ENCODE results near the gene RAI1. TPM values are rescaled to one million over a fixed set of nuclear protein-coding genes. Genes with fewer than 3 reads are reported as not detected.

The RAI1 gene
- total RNA-seq, 1 donor from 2014 or later, result 40.1 TPM

DNA sequence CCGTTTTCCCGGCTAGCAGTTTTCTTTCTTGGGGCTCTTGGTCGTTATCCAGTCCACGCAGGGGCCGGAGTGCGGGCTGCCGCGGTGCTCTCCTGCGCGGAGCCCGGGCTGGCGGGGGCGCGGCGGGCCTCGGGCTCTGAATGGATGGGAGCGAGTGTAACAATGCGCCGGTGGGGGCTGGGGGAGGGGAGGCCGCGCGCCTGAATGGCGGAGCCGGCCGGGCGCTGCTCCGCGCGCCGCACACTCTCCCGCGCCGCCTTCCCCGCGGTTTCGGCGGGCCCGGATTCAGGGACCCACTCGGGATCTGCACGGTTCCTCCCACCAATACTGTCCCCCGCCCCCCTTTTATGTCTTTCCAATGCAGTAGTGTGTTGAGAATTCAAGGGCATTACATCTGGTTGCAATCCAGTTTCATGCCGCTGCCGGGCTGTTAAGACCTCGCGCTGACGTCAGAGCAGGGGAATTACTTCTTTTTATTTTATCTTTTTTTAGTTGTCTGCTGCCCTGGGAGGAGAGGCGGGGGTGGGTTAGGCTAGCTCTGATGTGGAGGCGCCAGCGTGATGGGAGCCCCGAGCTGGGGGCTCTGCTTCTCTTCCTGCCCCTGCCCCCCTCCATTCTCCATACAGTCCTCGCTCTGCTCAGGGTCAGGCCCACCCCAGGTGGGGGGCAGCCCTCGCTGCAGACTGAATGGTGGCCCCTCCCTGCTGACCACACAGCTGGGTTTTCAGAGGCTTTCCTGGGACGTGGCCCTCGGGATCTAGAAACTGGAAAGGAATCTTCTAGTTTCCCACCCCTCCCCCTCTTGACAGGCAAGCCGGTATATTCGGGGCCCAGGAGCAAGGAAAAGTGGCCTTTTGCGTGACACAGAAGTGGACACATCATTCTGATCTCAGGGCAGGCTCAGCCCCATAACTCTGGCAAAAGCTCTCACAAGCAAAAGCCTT is 1.8 kb downstream of the RAI1 start:
- H3K36me3 Mint-ChIP-seq (ENCODE audit: unreplicated experiment), result no peaks in the 10 kb centered on the region
- no peak for DNase-seq (ENCODE audit: extremely low spot score, unreplicated experiment)

DNA sequence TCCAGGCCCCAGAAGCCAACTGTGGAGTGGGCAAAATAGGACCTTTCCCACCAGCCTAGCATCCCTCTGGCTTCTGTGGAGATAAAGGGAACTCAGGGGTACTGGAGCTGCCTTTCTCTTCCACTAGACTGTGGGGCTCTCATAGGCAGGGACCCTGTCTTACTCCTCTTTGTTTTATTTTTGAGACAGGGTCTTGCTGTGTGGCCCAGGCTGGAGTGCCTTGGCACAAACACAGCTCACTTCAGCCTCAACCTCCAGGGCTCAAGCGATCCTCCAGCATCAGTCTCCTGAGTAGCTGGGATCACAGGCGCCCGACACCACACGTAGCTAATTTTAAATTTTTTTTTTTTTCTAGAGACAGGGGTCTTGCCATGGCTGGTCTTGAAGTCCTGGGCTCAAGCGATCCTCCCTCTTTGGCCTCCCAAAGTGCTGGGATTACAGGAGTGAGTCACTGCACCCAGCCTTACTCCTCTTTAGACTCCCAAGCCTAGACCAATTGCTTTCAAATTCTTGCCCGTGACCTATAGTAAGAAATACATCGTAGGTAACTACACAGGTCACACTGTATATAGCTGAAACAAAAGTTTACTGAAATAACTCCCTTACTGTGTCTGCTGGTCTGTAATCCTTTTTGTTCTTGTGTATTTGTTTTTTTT is 2.6 kb downstream of the RAI1 start:
- Mint-ChIP-seq H3K4me3 (ENCODE audit: unreplicated experiment) (peak overlapping the region; percentile 81), H3K27me3 (ENCODE audit: unreplicated experiment) (no peaks in the 10 kb centered on the region), H3K27ac (ENCODE audit: unreplicated experiment) (peak overlapping the region; percentile 92), H3K4me1 (ENCODE audit: unreplicated experiment) (peaks cover 44% of the 10 kb centered on the region), H3K9me3 (ENCODE audit: unreplicated experiment) (no peaks in the 10 kb centered on the region), H3K36me3 (ENCODE audit: unreplicated experiment) (no peaks in the 10 kb centered on the region)
- TF ChIP-seq, protein P1, sequence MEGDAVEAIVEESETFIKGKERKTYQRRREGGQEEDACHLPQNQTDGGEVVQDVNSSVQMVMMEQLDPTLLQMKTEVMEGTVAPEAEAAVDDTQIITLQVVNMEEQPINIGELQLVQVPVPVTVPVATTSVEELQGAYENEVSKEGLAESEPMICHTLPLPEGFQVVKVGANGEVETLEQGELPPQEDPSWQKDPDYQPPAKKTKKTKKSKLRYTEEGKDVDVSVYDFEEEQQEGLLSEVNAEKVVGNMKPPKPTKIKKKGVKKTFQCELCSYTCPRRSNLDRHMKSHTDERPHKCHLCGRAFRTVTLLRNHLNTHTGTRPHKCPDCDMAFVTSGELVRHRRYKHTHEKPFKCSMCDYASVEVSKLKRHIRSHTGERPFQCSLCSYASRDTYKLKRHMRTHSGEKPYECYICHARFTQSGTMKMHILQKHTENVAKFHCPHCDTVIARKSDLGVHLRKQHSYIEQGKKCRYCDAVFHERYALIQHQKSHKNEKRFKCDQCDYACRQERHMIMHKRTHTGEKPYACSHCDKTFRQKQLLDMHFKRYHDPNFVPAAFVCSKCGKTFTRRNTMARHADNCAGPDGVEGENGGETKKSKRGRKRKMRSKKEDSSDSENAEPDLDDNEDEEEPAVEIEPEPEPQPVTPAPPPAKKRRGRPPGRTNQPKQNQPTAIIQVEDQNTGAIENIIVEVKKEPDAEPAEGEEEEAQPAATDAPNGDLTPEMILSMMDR (IDR thresholded peaks at IDR 0.05), result no peak
- no peak for DNase-seq (ENCODE audit: extremely low spot score, unreplicated experiment)

More for the DNA sequence above, 1.8 kb downstream of the RAI1 start:
- no peaks in the 10 kb centered on the region for H3K9me3 Mint-ChIP-seq (ENCODE audit: unreplicated experiment)
- TF ChIP-seq, protein P1 (IDR thresholded peaks at IDR 0.05), result no peak
- H3K4me3 Mint-ChIP-seq (ENCODE audit: unreplicated experiment), result peak overlapping the region; percentile 81
- H3K27ac Mint-ChIP-seq (ENCODE audit: unreplicated experiment), result peak overlapping the region; percentile 92
- H3K27me3 Mint-ChIP-seq (ENCODE audit: unreplicated experiment), result no peaks in the 10 kb centered on the region
- peaks cover 42% of the 10 kb centered on the region for H3K4me1 Mint-ChIP-seq (ENCODE audit: unreplicated experiment)

DNA sequence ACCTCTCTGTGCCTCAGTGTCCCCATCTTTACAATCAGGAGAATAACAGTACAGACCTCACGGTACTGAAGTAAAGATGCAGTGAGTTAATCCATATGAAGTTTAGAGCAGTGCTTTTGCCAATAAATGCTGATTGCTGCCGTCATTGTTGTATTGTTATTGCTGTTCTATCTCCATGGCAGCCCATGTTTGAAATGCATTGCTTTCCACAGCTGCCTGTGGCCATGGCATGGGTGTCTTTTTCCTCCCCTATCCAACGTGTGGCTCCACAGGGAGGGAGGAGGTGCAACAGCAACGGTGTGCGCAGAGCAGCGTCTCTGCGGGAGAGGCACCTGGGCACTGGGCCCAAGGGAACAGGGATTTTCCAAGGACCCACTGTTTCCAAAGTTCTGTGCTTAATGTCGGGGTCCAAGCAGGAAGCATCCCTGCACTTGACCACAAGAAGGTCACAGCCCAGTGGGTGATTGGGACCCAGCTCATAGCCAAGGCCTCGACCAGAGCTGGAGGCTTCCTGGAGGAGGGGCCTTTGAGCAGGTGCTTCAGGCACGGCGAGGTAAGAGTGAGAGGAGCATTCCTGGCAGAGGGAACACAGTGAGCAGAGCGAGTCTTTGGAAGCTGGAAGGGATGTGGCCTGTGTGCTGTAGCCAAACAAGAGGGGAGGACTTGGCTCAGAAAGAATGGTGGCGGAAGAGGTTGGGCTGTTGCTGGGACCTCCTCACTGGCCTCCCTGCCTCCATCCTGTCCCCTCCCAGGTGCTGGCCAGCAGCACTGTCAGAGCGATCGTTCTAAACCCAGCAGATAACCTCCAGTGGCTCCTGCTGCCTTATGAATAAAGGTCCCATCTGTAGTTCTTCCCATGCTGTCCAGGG is 3.9 kb downstream of the RAI1 start:
- peaks cover 47% of the 10 kb centered on the region for H3K4me1 Mint-ChIP-seq (ENCODE audit: unreplicated experiment)
- H3K36me3 Mint-ChIP-seq (ENCODE audit: unreplicated experiment), result no peaks in the 10 kb centered on the region
- no peak for DNase-seq (ENCODE audit: extremely low spot score, unreplicated experiment)
- H3K4me3 Mint-ChIP-seq (ENCODE audit: unreplicated experiment), result peak overlapping the region; percentile 36
- H3K27me3 Mint-ChIP-seq (ENCODE audit: unreplicated experiment), result no peaks in the 10 kb centered on the region
- TF ChIP-seq, protein P1 (IDR thresholded peaks at IDR 0.05), result no peak
- H3K27ac Mint-ChIP-seq (ENCODE audit: unreplicated experiment), result peak overlapping the region; percentile 91
- no peaks in the 10 kb centered on the region for H3K9me3 Mint-ChIP-seq (ENCODE audit: unreplicated experiment)

DNA sequence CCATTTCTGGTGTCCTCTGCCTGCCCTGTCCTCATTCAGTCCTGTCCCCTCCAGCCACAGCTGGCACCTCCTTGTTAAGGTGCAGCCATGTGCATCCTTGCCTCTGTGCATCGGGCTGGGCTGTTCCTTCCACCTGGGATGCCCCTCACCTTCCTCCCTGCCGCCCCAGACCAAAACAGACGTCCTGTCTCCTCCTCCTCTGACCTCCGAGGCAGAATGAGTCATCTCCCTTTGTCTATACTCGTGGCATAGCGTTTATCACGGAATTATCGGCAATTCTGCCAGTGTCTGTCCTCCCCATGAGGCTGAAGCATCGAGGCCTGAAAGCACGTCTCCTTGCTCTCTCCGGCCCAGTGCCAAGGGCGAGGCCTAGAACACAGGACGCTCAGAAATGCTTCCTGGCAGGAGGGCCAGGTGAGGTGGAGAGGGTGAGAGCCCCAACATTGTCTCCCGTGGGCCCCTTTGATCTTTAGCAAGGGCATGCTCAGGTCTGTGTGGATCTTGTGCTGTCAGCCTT is 4.6 kb downstream of the RAI1 start:
- no peaks in the 10 kb centered on the region for H3K27me3 Mint-ChIP-seq (ENCODE audit: unreplicated experiment)
- no peaks in the 10 kb centered on the region for H3K9me3 Mint-ChIP-seq (ENCODE audit: unreplicated experiment)
- H3K36me3 Mint-ChIP-seq (ENCODE audit: unreplicated experiment), result no peaks in the 10 kb centered on the region
- TF ChIP-seq, protein P1 (IDR thresholded peaks at IDR 0.05), result no peak
- peak overlapping the region; percentile 91 for H3K27ac Mint-ChIP-seq (ENCODE audit: unreplicated experiment)
- peaks cover 54% of the 10 kb centered on the region for H3K4me1 Mint-ChIP-seq (ENCODE audit: unreplicated experiment)
- DNase-seq (ENCODE audit: extremely low spot score, unreplicated experiment), result no peak
- peak overlapping the region; percentile 36 for H3K4me3 Mint-ChIP-seq (ENCODE audit: unreplicated experiment)
